ENCODE results near the gene UBAP2.
"Not testable (repeated sequence)": the region's sequence is repeated elsewhere in the genome, so short reads cannot be mapped to it uniquely, and the experiment has no call there.

The UBAP2 gene

GRCh38 chr9:33993104-33993503 is 55.6 kb downstream of the UBAP2 start:
- no peak for TF ChIP-seq CTCF (IDR thresholded peaks at IDR 0.05; ENCODE audit: borderline replicate concordance, control extremely low read depth, extremely low read depth, insufficient read depth, missing control alignments)
- in situ Hi-C loops (cut with MboI; ENCODE audit: low sequenced_read_pairs, unreplicated experiment): no loop called here
- DNase-seq (ENCODE audit: low spot score): no peak

GRCh38 chr9:33992632-33993031 is 56.1 kb downstream of the UBAP2 start:
- in situ Hi-C loops (cut with MboI; ENCODE audit: low sequenced_read_pairs, unreplicated experiment): no loop called here

GRCh38 chr9:33988219-33988890 is 60.3 kb downstream of the UBAP2 start:
- in situ Hi-C loops (cut with MboI; ENCODE audit: low sequenced_read_pairs, unreplicated experiment): no loop called here
- peak; percentile 76 for DNase-seq (ENCODE audit: low spot score)
- TF ChIP-seq CTCF (IDR thresholded peaks at IDR 0.05; ENCODE audit: borderline replicate concordance, control extremely low read depth, extremely low read depth, insufficient read depth, missing control alignments): no peak

More at GRCh38 chr9:33992632-33993031, 56.1 kb downstream of the UBAP2 start:
- no peak for TF ChIP-seq CTCF (IDR thresholded peaks at IDR 0.05; ENCODE audit: borderline replicate concordance, control extremely low read depth, extremely low read depth, insufficient read depth, missing control alignments)
- DNase-seq (ENCODE audit: low spot score): no peak

- in situ Hi-C loops (cut with MboI; ENCODE audit: low sequenced_read_pairs, unreplicated experiment): no loop called here
- DNase-seq (ENCODE audit: low spot score): no peak
- TF ChIP-seq CTCF (IDR thresholded peaks at IDR 0.05; ENCODE audit: borderline replicate concordance, control extremely low read depth, extremely low read depth, insufficient read depth, missing control alignments): no peak
These were observed 72.3 kb downstream of the UBAP2 start for GRCh38 chr9:33976414-33976813.

- in situ Hi-C loops (cut with MboI; ENCODE audit: low sequenced_read_pairs, unreplicated experiment): no loop called here
- DNase-seq (ENCODE audit: low spot score): no peak
- no peak for TF ChIP-seq CTCF (IDR thresholded peaks at IDR 0.05; ENCODE audit: borderline replicate concordance, control extremely low read depth, extremely low read depth, insufficient read depth, missing control alignments)
These were observed 76.0 kb downstream of the UBAP2 start for GRCh38 chr9:33972698-33973097.

- DNase-seq (ENCODE audit: low spot score): no peak
- no peak for TF ChIP-seq CTCF (IDR thresholded peaks at IDR 0.05; ENCODE audit: borderline replicate concordance, control extremely low read depth, extremely low read depth, insufficient read depth, missing control alignments)
- in situ Hi-C loops (cut with MboI; ENCODE audit: low sequenced_read_pairs, unreplicated experiment): no loop called here
These were observed 84.5 kb downstream of the UBAP2 start for GRCh38 chr9:33964086-33964768.

- in situ Hi-C loops (cut with MboI; ENCODE audit: low sequenced_read_pairs, unreplicated experiment): not testable (repeated sequence)
These were observed 86.2 kb downstream of the UBAP2 start for GRCh38 chr9:33962468-33962867.

More at GRCh38 chr9:33962468-33962867, 86.2 kb downstream of the UBAP2 start:
- not testable (repeated sequence) for DNase-seq (ENCODE audit: low spot score)
